LNCaP clone FGC (cell line): ENCODE measurements around the gene MAD1L1.

ENCODE experiments used
- DNase-seq: peaks from one replicate; pipeline ENCODE4 v3.0.0-alpha.2; 2011; ENCODE audit warnings: low read depth
- H3K4me3 ChIP-seq: 2 replicates; pipeline ENCODE4 v1.5.1; 2011; ENCODE audit warnings: mild to moderate bottlenecking, low read depth, low read length, control low read depth
- CTCF ChIP-seq: IDR thresholded peaks from 2 replicates; pipeline ENCODE4 v1.5.1; 2012; ENCODE audit warnings: mild to moderate bottlenecking; ENCODE audit not compliant: control insufficient read depth, insufficient read depth; ENCODE audit errors: extremely low read depth

Gene MAD1L1

DNA sequence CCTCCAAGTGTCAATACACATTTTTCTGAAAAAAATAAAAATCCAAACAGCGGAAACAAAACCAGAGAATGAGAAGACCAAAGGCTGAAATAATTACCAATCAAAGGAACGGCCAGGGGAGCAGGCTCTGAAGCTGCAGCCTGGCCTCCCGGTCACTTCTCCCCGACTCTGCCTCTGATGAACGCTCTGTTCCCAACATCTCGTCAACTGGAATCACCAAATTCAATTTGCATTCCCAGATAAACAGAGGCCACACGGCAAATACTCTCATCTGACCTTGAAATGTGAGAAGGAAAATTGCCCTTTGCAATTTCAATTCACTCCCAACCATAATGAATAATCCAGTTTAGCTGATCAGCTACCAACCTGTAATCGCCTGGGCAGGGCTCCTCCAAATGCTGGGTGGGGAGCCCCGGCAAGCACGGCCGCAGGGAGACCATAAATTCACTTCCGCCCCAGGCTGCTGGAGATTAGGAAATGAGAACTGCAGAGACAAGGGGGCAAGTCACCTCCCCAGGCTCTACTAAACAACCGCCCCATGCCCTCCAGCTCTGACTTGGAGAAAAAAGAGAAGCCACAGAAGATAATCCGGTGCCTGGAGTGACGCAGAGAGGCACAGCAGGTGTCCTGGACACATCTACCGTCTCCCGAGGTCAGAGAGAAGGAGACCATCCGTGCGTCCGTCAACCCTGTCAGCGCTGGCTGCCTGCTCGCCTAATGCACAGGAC, 153.2 kb downstream of the MAD1L1 start:
- DNase-seq: no peak
- H3K4me3 ChIP-seq: no peak overlapping the region

DNA sequence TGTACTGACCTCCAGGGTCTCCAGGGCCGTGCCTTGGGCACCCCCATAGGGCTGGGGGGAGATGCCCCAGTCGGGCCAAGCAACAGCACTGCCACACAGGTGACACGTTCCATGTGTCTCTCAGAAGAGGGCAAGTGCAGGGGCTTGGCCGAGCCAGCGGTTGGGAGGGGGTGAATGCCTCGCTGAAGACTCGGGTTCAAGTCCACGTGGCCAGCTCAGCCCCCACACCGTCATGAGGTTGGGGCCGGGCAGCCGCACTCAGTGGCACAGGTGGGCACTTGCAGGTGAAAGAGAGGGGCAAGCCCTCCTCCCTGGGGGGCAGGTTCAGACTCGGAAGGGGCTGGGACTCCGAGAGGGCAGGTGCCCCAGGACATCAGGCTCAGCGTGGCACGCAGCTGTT, 153.8 kb downstream of the MAD1L1 start:
- H3K4me3 ChIP-seq: no peak overlapping the region
- no peak for TF ChIP-seq CTCF
- no peak for DNase-seq

More for the DNA sequence above, 153.2 kb downstream of the MAD1L1 start:
- TF ChIP-seq CTCF: no peak

DNA sequence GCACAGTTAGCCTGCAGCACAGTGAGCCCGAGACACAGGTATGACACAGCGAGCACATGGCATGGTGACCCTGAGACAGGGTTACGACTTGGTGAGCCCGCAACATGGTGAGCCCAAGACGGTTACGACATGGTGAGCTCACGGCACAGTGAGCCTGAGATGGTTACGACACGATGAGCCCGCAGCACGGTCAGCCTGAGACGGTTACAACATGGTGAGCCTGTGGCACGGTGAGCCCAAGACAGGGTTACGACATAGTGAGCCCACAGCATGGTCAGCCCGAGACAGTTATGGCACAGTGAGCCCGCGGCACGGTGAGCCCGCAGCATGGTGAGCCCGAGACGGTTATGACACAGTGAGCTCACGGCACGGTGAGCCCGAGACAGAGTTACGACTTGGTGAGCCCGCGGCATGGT, 156.1 kb downstream of the MAD1L1 start:
- no peak overlapping the region for H3K4me3 ChIP-seq
- no peak for DNase-seq
- TF ChIP-seq CTCF: no peak

- no peak for TF ChIP-seq CTCF
- DNase-seq: no peak
- no peak overlapping the region for H3K4me3 ChIP-seq
Observed at GRCh38 chr7:2075811-2076210, 156.9 kb downstream of the MAD1L1 start.

- no peak for TF ChIP-seq CTCF
- DNase-seq: no peak
- H3K4me3 ChIP-seq: no peak overlapping the region
Observed at GRCh38 chr7:2074691-2075090, 158.1 kb downstream of the MAD1L1 start.

DNA sequence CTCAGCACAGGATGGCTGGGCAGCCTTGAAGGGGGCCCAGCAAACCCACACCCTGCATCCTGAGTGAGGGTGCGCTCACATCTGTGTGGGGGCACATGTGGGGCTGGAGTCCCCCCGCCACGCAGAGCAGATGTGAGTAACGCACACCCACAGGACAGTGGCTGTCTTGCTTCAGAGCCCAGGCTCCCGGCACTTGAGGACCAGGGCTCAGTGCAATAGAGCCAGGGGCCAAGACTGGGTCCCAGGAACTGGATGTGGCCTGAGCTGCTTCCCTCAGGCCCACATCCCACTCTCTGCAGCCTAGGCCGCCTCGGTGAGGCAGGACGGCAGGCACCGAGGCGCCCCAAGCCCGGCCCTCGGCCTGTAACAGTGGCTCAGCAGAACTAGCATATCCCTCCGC, 159.9 kb downstream of the MAD1L1 start:
- no peak for TF ChIP-seq CTCF
- H3K4me3 ChIP-seq: no peak overlapping the region
- DNase-seq: no peak

- DNase-seq: no peak
- no peak for TF ChIP-seq CTCF
- H3K4me3 ChIP-seq: no peak overlapping the region
Observed at GRCh38 chr7:2072042-2072441, 160.7 kb downstream of the MAD1L1 start.
